ENCODE measurements around the gene FSD1L.

FSD1L gene

GRCh38 chr9:105447814-105448812 is at the start of gene FSD1L:
FSD1L (plus strand) TSS chr9:105448034; CDS start chr9:105448221, 187 bp downstream.
- ATAC-seq, result peak; percentile 93
- peaks cover 23% of the 10 kb centered on the region for H3K4me1 Mint-ChIP-seq

DNA sequence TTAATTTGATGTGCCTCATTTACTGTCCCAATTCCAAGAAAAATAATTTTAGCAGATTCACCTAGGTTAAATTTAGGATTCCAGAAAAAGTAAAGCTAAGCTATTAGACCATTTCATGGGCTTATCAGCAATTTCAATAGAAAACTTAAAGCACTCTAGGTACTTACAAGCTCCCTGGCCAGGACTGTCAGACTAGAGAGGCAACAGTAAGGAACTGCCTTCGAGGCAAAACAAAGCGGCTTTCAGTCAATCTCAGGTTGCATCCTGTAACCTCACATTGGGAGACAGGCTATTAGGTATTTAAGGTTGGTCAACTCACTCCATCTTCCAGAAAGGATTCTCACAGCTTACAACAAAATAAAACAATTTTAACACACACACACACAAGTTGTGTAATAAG is 48.7 kb upstream of the FSD1L start:
- no peaks in the 10 kb centered on the region for H3K36me3 Mint-ChIP-seq
- no peak overlapping the region for H3K4me3 Mint-ChIP-seq
- no peaks in the 10 kb centered on the region for H3K9me3 Mint-ChIP-seq
- no peak overlapping the region for H3K27ac Mint-ChIP-seq
- DNase-seq (ENCODE audit: low spot score in 2 of 2), result no peak
- ATAC-seq, result no peak
- H3K4me1 Mint-ChIP-seq, result peaks cover 9% of the 10 kb centered on the region

More at GRCh38 chr9:105447814-105448812, at the start of gene FSD1L:
- peak within 1 kb of the TSS; percentile 92 for H3K27ac Mint-ChIP-seq
- no peaks in the 10 kb centered on the region for H3K9me3 Mint-ChIP-seq
- no peaks in the 10 kb centered on the region for H3K36me3 Mint-ChIP-seq
- peak within 1 kb of the TSS; percentile 81 for H3K4me3 Mint-ChIP-seq
- DNase-seq (ENCODE audit: low spot score in 2 of 2), result peak; percentile 72 to 90

GRCh38 chr9:105401651-105402050 is 46.2 kb upstream of the FSD1L start:
- no peak overlapping the region for H3K4me3 Mint-ChIP-seq
- H3K9me3 Mint-ChIP-seq, result peaks cover under 1% of the 10 kb centered on the region
- no peak for DNase-seq (ENCODE audit: low spot score in 2 of 2)
- ATAC-seq, result no peak
- peaks cover 7% of the 10 kb centered on the region for H3K36me3 Mint-ChIP-seq
- no peak overlapping the region for H3K27ac Mint-ChIP-seq
- peaks cover 31% of the 10 kb centered on the region for H3K4me1 Mint-ChIP-seq

GRCh38 chr9:105403552-105404248 is 44.1 kb upstream of the FSD1L start:
- ATAC-seq (no peak), DNase-seq (ENCODE audit: low spot score in 2 of 2) (no peak)
- H3K4me3 Mint-ChIP-seq, result no peak overlapping the region
- peaks cover 4% of the 10 kb centered on the region for H3K9me3 Mint-ChIP-seq
- H3K36me3 Mint-ChIP-seq, result peaks cover 13% of the 10 kb centered on the region
- H3K27ac Mint-ChIP-seq, result no peak overlapping the region
- peaks cover 31% of the 10 kb centered on the region for H3K4me1 Mint-ChIP-seq

GRCh38 chr9:105405514-105406131 is 42.2 kb upstream of the FSD1L start:
- Mint-ChIP-seq H3K36me3 (peaks cover 13% of the 10 kb centered on the region), H3K4me1 (peaks cover 31% of the 10 kb centered on the region), H3K4me3 (peak overlapping the region; percentile 24), H3K27ac (peak overlapping the region; percentile 68), H3K9me3 (peaks cover 8% of the 10 kb centered on the region)
- peak; percentile 98 for ATAC-seq
- DNase-seq (ENCODE audit: low spot score in 2 of 2), result peak; percentile 26 to 75

GRCh38 chr9:105406369-105406768 is 41.5 kb upstream of the FSD1L start:
- DNase-seq (ENCODE audit: low spot score in 2 of 2), result no peak
- no peak overlapping the region for H3K27ac Mint-ChIP-seq
- H3K4me3 Mint-ChIP-seq, result peak overlapping the region; percentile 24
- H3K36me3 Mint-ChIP-seq, result peaks cover 13% of the 10 kb centered on the region
- no peak for ATAC-seq
- peaks cover 11% of the 10 kb centered on the region for H3K9me3 Mint-ChIP-seq
- peaks cover 31% of the 10 kb centered on the region for H3K4me1 Mint-ChIP-seq

- H3K4me3 Mint-ChIP-seq, result no peak overlapping the region
- H3K9me3 Mint-ChIP-seq, result peaks cover 12% of the 10 kb centered on the region
- peaks cover 6% of the 10 kb centered on the region for H3K4me1 Mint-ChIP-seq
- ATAC-seq (no peak), DNase-seq (ENCODE audit: low spot score in 2 of 2) (no peak)
- no peak overlapping the region for H3K27ac Mint-ChIP-seq
- H3K36me3 Mint-ChIP-seq, result no peaks in the 10 kb centered on the region
Measured at GRCh38 chr9:105413525-105413924, 34.3 kb upstream of the FSD1L start.

DNA sequence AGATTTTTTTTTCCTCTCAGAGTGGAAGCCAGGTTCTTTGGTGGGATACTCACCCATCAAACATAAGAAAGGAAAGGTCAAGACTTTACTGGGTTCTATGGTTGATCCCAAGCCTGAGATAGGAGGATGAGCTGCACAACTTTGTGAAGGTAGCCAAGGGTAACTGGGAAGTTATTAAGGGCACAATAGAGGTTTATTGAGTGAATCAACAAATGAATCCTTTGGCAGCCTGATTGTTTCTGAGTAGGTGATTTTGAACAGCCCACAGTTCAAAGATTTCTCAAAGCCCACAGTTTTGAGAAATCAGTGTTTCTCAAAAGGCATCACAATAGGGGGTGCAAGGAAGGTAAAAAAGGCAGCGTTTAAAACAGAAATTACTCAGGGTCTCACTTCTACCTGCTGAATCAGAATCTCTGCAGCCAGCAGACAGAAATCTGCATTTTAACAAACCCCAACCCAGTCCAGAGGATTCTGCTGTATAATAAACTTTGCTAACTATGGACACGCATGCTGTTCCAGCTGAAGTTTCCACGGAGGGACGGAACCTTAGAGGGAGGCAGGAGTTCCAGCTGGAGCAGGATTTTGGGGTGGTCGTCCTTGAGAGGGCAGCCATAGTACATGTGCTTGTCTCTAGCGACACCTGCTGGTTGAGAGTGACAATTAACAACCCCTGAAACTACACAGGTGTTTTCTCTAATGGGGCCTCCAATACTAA is 32.7 kb upstream of the FSD1L start:
- Mint-ChIP-seq H3K27ac (no peak overlapping the region), H3K4me1 (peaks cover 6% of the 10 kb centered on the region), H3K9me3 (peaks cover 8% of the 10 kb centered on the region), H3K36me3 (no peaks in the 10 kb centered on the region), H3K4me3 (no peak overlapping the region)
- DNase-seq (ENCODE audit: low spot score in 2 of 2) (peak; percentile 43 to 72), ATAC-seq (peak; percentile 72)

DNA sequence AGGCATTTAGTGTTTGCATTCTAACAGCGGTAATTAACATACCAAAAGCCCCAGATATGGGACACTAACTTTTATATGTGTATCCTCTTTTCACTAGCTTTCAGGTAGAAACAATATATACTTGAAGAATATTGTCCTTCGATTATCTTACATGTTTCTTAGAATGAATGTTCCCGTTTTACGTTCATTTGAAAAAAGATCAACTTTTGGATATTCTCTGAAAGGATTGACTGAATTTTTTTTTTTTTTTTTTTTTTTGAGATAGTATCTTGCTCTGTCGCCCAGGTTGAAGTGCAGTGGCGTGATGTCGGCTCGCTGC is 32.2 kb upstream of the FSD1L start:
- no peak overlapping the region for H3K27ac Mint-ChIP-seq
- ATAC-seq (no peak), DNase-seq (ENCODE audit: low spot score in 2 of 2) (no peak)
- no peak overlapping the region for H3K4me3 Mint-ChIP-seq
- peaks cover 6% of the 10 kb centered on the region for H3K4me1 Mint-ChIP-seq
- peaks cover 8% of the 10 kb centered on the region for H3K9me3 Mint-ChIP-seq
- no peaks in the 10 kb centered on the region for H3K36me3 Mint-ChIP-seq

- Mint-ChIP-seq H3K4me3 (no peak overlapping the region), H3K36me3 (no peaks in the 10 kb centered on the region), H3K9me3 (peaks cover 3% of the 10 kb centered on the region), H3K27ac (no peak overlapping the region), H3K4me1 (peaks cover 6% of the 10 kb centered on the region)
- ATAC-seq (no peak), DNase-seq (ENCODE audit: low spot score in 2 of 2) (no peak)
Measured at GRCh38 chr9:105416840-105417239, 31.0 kb upstream of the FSD1L start.

DNA sequence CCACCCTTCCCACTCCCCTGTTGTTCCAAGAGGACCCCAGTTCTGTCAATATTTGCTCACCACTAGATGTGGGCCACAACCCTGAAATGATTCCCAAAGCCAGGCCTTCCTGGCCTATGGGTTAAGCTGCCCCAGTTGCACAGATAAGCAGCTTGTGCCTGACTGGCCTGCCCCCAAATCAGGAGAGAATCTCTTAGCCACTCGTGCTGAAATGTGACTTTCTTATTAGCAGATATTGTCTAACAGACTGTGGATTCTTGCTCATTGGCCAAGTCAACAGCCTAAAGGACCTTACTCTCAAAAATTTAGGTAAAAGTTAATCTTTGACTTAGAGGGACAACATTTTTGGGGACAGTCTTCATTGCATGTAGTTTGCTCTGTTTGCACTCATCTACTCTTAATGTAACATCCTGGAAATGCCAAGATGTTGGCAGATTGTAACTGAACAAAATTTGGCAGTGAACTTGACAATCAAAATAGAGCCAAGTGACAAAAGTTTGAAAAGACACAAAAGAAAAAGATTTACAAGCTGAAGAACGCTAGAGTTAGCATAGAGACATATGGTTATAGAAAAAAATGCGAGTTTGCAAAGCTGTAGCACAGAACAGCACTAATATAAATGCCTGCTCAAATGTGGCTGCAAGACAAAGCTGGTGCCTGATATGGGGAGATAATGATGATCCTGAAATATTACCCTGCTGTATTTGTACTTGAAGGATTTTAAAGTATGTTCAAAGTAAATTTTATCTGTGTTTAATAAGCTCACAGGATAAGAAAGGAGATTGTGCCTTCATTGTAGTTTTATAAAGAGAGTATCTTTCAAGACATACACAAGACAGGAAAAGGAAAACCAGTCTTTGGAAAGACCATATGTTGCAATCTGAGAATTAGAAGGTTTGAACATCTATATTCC is 29.0 kb upstream of the FSD1L start:
- Mint-ChIP-seq H3K27ac (no peak overlapping the region), H3K9me3 (no peaks in the 10 kb centered on the region), H3K4me3 (no peak overlapping the region), H3K36me3 (no peaks in the 10 kb centered on the region), H3K4me1 (peaks cover 6% of the 10 kb centered on the region)
- no peak for DNase-seq (ENCODE audit: low spot score in 2 of 2)
- no peak for ATAC-seq

- peaks cover 4% of the 10 kb centered on the region for H3K4me1 Mint-ChIP-seq
- H3K36me3 Mint-ChIP-seq, result no peaks in the 10 kb centered on the region
- no peaks in the 10 kb centered on the region for H3K9me3 Mint-ChIP-seq
- ATAC-seq (no peak), DNase-seq (ENCODE audit: low spot score in 2 of 2) (no peak)
- no peak overlapping the region for H3K27ac Mint-ChIP-seq
- H3K4me3 Mint-ChIP-seq, result no peak overlapping the region
Measured at GRCh38 chr9:105419816-105420597, 27.8 kb upstream of the FSD1L start.

DNA sequence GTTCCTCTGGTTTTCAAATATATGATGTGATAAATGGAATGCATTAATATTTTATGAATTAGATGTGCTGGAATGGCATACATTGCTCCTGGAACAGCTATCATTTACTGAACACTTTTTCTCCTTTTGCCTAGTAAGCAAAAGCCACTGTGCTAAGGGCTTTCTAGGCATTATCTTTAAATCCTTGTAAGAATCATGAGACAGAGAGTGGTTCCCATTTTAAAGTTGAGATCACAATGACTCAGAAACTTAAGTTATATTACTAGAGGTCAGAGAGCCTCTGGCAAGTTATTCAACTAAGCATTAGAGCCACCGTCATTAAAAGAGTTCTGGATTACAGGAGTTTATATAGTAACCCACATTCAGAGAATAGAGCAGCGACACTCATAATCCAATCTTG is 26.7 kb upstream of the FSD1L start:
- no peak for ATAC-seq
- Mint-ChIP-seq H3K9me3 (no peaks in the 10 kb centered on the region), H3K27ac (no peak overlapping the region), H3K4me3 (no peak overlapping the region), H3K4me1 (no peaks in the 10 kb centered on the region), H3K36me3 (no peaks in the 10 kb centered on the region)
- no peak for DNase-seq (ENCODE audit: low spot score in 2 of 2)

Data from stimulated activated effector memory CD8-positive, alpha-beta T cell treated with anti-CD3 and anti-CD28 coated beads, Interleukin-12 subunit alpha, Interleukin-12 subunit beta, amount 100 ng/mL, for 72 hours (primary cell).